Gastroesophageal sphincter (tissue), 3 donors: Measurements from ENCODE around the gene TOX2.

ENCODE experiments used
- POLR2AphosphoS5 ChIP-seq: sonication (generic); formaldehyde crosslinking; IDR thresholded peaks from one replicate; pipeline ENCODE4 v1.6.1; 2017; ENCODE audit warnings: antibody characterized with exemption
- TF ChIP-seq, protein P1 (sequence below), 4 experiments: fragments of 200-600 bp in 2 of 4; fragments of 450-650 bp in 2 of 4; sonication (generic) in 1 of 4; IDR thresholded peaks; one replicate each; pipeline ENCODE4 v1.5.1; 2017 to 2019; ENCODE audit warnings: antibody characterized with exemption in 4 of 4, mild to moderate bottlenecking in 2 of 4, moderate library complexity in 2 of 4

DNA sequence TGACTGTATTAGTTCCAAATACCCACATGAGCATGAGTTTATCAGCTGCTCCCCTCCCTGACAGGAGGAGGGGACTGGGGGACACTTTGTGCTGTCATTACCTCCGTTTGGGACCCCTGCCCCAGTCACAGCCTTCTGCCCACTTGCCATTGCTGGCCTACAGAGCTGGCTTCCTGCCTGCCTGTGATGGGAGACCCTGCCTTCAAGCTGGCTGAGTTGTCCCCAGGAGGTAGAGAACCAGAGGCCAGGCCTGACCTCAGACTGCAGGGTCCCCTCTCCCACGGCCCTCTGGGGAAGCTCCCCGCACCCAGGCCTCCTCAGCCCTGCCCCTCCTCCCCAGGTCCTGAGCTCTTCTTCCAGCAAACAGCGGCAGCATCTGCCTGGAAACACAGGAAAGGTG, 166.8 kb downstream of the TOX2 start:
- TF ChIP-seq, protein P1, sequence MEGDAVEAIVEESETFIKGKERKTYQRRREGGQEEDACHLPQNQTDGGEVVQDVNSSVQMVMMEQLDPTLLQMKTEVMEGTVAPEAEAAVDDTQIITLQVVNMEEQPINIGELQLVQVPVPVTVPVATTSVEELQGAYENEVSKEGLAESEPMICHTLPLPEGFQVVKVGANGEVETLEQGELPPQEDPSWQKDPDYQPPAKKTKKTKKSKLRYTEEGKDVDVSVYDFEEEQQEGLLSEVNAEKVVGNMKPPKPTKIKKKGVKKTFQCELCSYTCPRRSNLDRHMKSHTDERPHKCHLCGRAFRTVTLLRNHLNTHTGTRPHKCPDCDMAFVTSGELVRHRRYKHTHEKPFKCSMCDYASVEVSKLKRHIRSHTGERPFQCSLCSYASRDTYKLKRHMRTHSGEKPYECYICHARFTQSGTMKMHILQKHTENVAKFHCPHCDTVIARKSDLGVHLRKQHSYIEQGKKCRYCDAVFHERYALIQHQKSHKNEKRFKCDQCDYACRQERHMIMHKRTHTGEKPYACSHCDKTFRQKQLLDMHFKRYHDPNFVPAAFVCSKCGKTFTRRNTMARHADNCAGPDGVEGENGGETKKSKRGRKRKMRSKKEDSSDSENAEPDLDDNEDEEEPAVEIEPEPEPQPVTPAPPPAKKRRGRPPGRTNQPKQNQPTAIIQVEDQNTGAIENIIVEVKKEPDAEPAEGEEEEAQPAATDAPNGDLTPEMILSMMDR (IDR thresholded peaks at IDR 0.05): no peak
- TF ChIP-seq POLR2AphosphoS5: no peak
